HEK293 (cell line): Measurements from ENCODE around the gene BRAT1.

ENCODE experiments used
- CTCF ChIA-PET: fragments of 350-600 bp; formaldehyde crosslinking; extraction: SDS; loops from one replicate; lab custom pipeline; 2021; ENCODE audit warnings: antibody characterized with exemption; lab: Yijun Ruan, JAX
- POLR2A ChIA-PET: fragments of 300-600 bp; formaldehyde crosslinking; extraction: SDS; loops from one replicate; lab custom pipeline; 2020; ENCODE audit warnings: antibody characterized with exemption, inconsistent platforms; lab: Yijun Ruan, JAX
- H3K27ac ChIP-seq: fragments of 200-500 bp; sonication (Bioruptor generic); 2 replicates; pipeline ENCODE4 v1.5.1; 2014; ENCODE audit warnings: low read depth, low read length, control low read depth, inconsistent platforms; ENCODE audit errors: extremely low read depth
- H3K36me3 ChIP-seq, 2 experiments: fragments of 200-500 bp in 1 of 2; sonication (Bioruptor generic) in 1 of 2; 1 replicate in 1 of 2; 2 replicates in 1 of 2; pipeline ENCODE4 v1.5.1; 2014 to 2017; ENCODE audit warnings: inconsistent platforms in 2 of 2, low read length in 2 of 2; ENCODE audit not compliant: control insufficient read depth in 2 of 2, insufficient read depth in 1 of 2
- H3K4me1 ChIP-seq: fragments of 200-500 bp; sonication (Bioruptor generic); 2 replicates; pipeline ENCODE4 v1.5.1; 2014; ENCODE audit warnings: mild to moderate bottlenecking, low read length, inconsistent platforms; ENCODE audit not compliant: control insufficient read depth, insufficient read depth
- H3K4me3 ChIP-seq: 2 replicates; pipeline ENCODE4 v1.5.1; 2011; ENCODE audit warnings: low read depth, mild to moderate bottlenecking, control low read depth, low read length, moderate library complexity
- H3K9me3 ChIP-seq: fragments of 200-500 bp; sonication (Bioruptor generic); 2 replicates; pipeline ENCODE4 v1.5.1; 2014; ENCODE audit warnings: low read depth, low read length, inconsistent platforms; ENCODE audit not compliant: control insufficient read depth, insufficient read depth
- FEZF1 ChIP-seq: fragments of 450-650 bp; formaldehyde crosslinking; IDR thresholded peaks from 2 replicates; pipeline ENCODE4 v1.5.1; 2016; ENCODE audit warnings: missing biosample characterization, missing genetic modification characterization
- KLF7 ChIP-seq: fragments of 450-650 bp; formaldehyde crosslinking; IDR thresholded peaks from 2 replicates; pipeline ENCODE4 v1.5.1; 2016; ENCODE audit warnings: missing biosample characterization, missing genetic modification characterization, borderline replicate concordance
- PRDM1 ChIP-seq: fragments of 450-650 bp; formaldehyde crosslinking; IDR thresholded peaks from 2 replicates; pipeline ENCODE4; 2016; ENCODE audit warnings: missing biosample characterization, missing genetic modification characterization
- ZEB2 ChIP-seq: fragments of 450-650 bp; formaldehyde crosslinking; IDR thresholded peaks from 2 replicates; pipeline ENCODE4 v1.5.1; 2016; ENCODE audit warnings: missing biosample characterization, missing genetic modification characterization
- ZNF148 ChIP-seq: fragments of 450-650 bp; formaldehyde crosslinking; IDR thresholded peaks from 2 replicates; pipeline ENCODE4 v1.5.0; 2017; ENCODE audit warnings: missing biosample characterization, missing genetic modification characterization, borderline replicate concordance
- ZNF169 ChIP-seq: fragments of 450-650 bp; formaldehyde crosslinking; IDR thresholded peaks from 2 replicates; pipeline ENCODE4 v1.5.1; 2016; ENCODE audit warnings: missing biosample characterization, missing genetic modification characterization
- ZNF214 ChIP-seq: fragments of 450-650 bp; formaldehyde crosslinking; IDR thresholded peaks from 2 replicates; pipeline ENCODE4 v1.5.1; 2017; ENCODE audit warnings: missing biosample characterization, mild to moderate bottlenecking, missing genetic modification characterization, borderline replicate concordance
- ZNF23 ChIP-seq: fragments of 450-650 bp; formaldehyde crosslinking; IDR thresholded peaks from 2 replicates; pipeline ENCODE4 v1.5.1; 2016; ENCODE audit warnings: missing biosample characterization, missing genetic modification characterization, borderline replicate concordance
- ZNF335 ChIP-seq: fragments of 450-650 bp; formaldehyde crosslinking; conservative IDR thresholded peaks from 2 replicates; pipeline ENCODE4 v1.5.1; 2016; ENCODE audit warnings: missing biosample characterization, missing genetic modification characterization
- ZNF37A ChIP-seq: fragments of 450-650 bp; IDR thresholded peaks from 2 replicates; pipeline ENCODE4 v1.5.1; 2018; ENCODE audit warnings: missing biosample characterization, missing genetic modification characterization
- ZNF404 ChIP-seq: fragments of 450-650 bp; formaldehyde crosslinking; IDR thresholded peaks from 2 replicates; pipeline ENCODE4 v1.5.1; 2017; ENCODE audit warnings: missing biosample characterization, missing genetic modification characterization
- ZNF548 ChIP-seq: fragments of 450-650 bp; formaldehyde crosslinking; IDR thresholded peaks from 2 replicates; pipeline ENCODE4 v1.5.1; 2016; ENCODE audit warnings: missing biosample characterization, missing genetic modification characterization
- ZNF707 ChIP-seq: fragments of 450-650 bp; formaldehyde crosslinking; IDR thresholded peaks from 2 replicates; pipeline ENCODE4 v1.5.1; 2016; ENCODE audit warnings: missing biosample characterization, missing genetic modification characterization
- TF ChIP-seq, protein P1 (sequence below): fragments of 450-650 bp; formaldehyde crosslinking; IDR thresholded peaks from 2 replicates; pipeline ENCODE4 v1.5.1; 2016; ENCODE audit warnings: missing biosample characterization, missing genetic modification characterization
- TF ChIP-seq, protein P2 (sequence below): fragments of 450-650 bp; formaldehyde crosslinking; IDR thresholded peaks from 2 replicates; pipeline ENCODE4 v1.5.1; 2016; ENCODE audit warnings: missing biosample characterization, missing genetic modification characterization, borderline replicate concordance
- TF ChIP-seq, protein P3 (sequence below): fragments of 450-650 bp; formaldehyde crosslinking; IDR thresholded peaks from 2 replicates; pipeline ENCODE4 v1.5.1; 2016; ENCODE audit warnings: missing biosample characterization, missing genetic modification characterization

The BRAT1 gene

DNA sequence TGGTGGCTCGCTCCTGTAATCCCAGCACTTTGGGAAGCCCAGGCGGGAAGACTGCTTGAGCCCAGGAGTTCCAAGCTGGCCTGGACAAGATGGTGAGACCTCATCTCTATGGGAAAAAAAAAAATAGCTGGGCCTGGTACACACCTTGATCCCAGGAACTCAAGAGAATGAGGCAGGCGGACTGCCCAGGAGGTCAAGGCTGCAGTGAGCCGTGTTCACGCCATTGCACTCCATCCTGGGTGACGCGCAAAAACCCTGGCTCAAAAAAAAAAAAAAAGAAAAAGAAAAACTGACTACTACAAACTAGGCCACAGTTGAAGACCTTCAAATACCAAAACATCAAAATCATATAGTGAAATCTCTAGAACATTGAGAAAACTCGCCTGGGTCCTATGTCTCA, 3.9 kb downstream of the BRAT1 start:
- ChIA-PET CTCF (no interaction called here), POLR2A (interaction anchor here (0.7 kb wide), 1 partner anchor 287 kb away, joined by 4 read pairs; no protein-coding TSS in a partner anchor)
- Histone ChIP-seq H3K36me3 (peaks cover 37 to 45% of the 10 kb centered on the region in 2 experiments), H3K9me3 (no peaks in the 10 kb centered on the region), H3K4me3 (no peak overlapping the region)
- TF ChIP-seq KLF7 (tag by site-specific recombination) (no peak), ZNF148 (no peak), ZNF214 (tag by site-specific recombination) (no peak), ZNF404 (tag by site-specific recombination) (no peak), ZNF23 (no peak), ZNF707 (no peak), PRDM1 (no peak), ZNF37A (no peak), FEZF1 (no peak), ZNF335 (tag by site-specific recombination) (no peak), ZNF548 (tag by site-specific recombination) (no peak), ZEB2 (tag by site-specific recombination) (no peak)
- TF ChIP-seq, protein P1, sequence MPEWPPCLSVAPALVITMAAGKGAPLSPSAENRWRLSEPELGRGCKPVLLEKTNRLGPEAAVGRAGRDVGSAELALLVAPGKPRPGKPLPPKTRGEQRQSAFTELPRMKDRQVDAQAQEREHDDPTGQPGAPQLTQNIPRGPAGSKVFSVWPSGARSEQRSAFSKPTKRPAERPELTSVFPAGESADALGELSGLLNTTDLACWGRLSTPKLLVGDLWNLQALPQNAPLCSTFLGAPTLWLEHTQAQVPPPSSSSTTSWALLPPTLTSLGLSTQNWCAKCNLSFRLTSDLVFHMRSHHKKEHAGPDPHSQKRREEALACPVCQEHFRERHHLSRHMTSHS (tag by site-specific recombination) = no peak
- TF ChIP-seq, protein P2, sequence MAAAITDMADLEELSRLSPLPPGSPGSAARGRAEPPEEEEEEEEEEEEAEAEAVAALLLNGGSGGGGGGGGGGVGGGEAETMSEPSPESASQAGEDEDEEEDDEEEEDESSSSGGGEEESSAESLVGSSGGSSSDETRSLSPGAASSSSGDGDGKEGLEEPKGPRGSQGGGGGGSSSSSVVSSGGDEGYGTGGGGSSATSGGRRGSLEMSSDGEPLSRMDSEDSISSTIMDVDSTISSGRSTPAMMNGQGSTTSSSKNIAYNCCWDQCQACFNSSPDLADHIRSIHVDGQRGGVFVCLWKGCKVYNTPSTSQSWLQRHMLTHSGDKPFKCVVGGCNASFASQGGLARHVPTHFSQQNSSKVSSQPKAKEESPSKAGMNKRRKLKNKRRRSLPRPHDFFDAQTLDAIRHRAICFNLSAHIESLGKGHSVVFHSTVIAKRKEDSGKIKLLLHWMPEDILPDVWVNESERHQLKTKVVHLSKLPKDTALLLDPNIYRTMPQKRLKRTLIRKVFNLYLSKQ (tag by site-specific recombination) = no peak
- TF ChIP-seq, all 188 proteins: peak for 0
- Histone ChIP-seq H3K4me1 (peaks cover 2% of the 10 kb centered on the region; the same call in 1 of the 2 replicates), H3K27ac (no peak overlapping the region)

GRCh38 chr7:2546776-2547586, 8.3 kb downstream of the BRAT1 start:
- H3K9me3 ChIP-seq = no peaks in the 10 kb centered on the region
- no peak overlapping the region for H3K4me3 ChIP-seq
- no peak overlapping the region for H3K27ac ChIP-seq
- H3K36me3 ChIP-seq = peaks cover 46 to 65% of the 10 kb centered on the region in 2 experiments
- H3K4me1 ChIP-seq = no peaks in the 10 kb centered on the region
- ChIA-PET CTCF (interaction anchor here (0.7 kb wide), 1 partner anchor 163 kb away, joined by 3 read pairs; no protein-coding TSS in a partner anchor), POLR2A (no interaction called here)
- TF ChIP-seq ZNF169 (tag by site-specific recombination) (no peak), ZNF707 (no peak)
- TF ChIP-seq, protein P3, sequence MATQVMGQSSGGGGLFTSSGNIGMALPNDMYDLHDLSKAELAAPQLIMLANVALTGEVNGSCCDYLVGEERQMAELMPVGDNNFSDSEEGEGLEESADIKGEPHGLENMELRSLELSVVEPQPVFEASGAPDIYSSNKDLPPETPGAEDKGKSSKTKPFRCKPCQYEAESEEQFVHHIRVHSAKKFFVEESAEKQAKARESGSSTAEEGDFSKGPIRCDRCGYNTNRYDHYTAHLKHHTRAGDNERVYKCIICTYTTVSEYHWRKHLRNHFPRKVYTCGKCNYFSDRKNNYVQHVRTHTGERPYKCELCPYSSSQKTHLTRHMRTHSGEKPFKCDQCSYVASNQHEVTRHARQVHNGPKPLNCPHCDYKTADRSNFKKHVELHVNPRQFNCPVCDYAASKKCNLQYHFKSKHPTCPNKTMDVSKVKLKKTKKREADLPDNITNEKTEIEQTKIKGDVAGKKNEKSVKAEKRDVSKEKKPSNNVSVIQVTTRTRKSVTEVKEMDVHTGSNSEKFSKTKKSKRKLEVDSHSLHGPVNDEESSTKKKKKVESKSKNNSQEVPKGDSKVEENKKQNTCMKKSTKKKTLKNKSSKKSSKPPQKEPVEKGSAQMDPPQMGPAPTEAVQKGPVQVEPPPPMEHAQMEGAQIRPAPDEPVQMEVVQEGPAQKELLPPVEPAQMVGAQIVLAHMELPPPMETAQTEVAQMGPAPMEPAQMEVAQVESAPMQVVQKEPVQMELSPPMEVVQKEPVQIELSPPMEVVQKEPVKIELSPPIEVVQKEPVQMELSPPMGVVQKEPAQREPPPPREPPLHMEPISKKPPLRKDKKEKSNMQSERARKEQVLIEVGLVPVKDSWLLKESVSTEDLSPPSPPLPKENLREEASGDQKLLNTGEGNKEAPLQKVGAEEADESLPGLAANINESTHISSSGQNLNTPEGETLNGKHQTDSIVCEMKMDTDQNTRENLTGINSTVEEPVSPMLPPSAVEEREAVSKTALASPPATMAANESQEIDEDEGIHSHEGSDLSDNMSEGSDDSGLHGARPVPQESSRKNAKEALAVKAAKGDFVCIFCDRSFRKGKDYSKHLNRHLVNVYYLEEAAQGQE (tag by site-specific recombination) = peak; percentile 73
